HEK293T (cell line): ENCODE data around the gene ITPKB.

Source experiments
- ARNT ChIP-seq: fragments of 450-650 bp; IDR thresholded peaks from 2 replicates; pipeline ENCODE4 v1.6.1; 2017; ENCODE audit warnings: mild to moderate bottlenecking
- FOXA1 ChIP-seq: fragments of 450-650 bp; IDR thresholded peaks from 2 replicates; pipeline ENCODE4 v1.6.1; 2016; ENCODE audit warnings: mild to moderate bottlenecking
- FOXK2 ChIP-seq: fragments of 450-650 bp; IDR thresholded peaks from 2 replicates; pipeline ENCODE4 v1.6.1; 2016; ENCODE audit warnings: mild to moderate bottlenecking
- L3MBTL2 ChIP-seq: fragments of 450-650 bp; conservative IDR thresholded peaks from 2 replicates; pipeline ENCODE4 v1.6.1; 2016; ENCODE audit warnings: mild to moderate bottlenecking
- SP1 ChIP-seq: fragments of 450-650 bp; IDR thresholded peaks from 2 replicates; pipeline ENCODE4 v1.6.1; 2017
- ZNF384 ChIP-seq: fragments of 450-650 bp; IDR thresholded peaks from 2 replicates; pipeline ENCODE4 v1.6.1; 2016

DNA sequence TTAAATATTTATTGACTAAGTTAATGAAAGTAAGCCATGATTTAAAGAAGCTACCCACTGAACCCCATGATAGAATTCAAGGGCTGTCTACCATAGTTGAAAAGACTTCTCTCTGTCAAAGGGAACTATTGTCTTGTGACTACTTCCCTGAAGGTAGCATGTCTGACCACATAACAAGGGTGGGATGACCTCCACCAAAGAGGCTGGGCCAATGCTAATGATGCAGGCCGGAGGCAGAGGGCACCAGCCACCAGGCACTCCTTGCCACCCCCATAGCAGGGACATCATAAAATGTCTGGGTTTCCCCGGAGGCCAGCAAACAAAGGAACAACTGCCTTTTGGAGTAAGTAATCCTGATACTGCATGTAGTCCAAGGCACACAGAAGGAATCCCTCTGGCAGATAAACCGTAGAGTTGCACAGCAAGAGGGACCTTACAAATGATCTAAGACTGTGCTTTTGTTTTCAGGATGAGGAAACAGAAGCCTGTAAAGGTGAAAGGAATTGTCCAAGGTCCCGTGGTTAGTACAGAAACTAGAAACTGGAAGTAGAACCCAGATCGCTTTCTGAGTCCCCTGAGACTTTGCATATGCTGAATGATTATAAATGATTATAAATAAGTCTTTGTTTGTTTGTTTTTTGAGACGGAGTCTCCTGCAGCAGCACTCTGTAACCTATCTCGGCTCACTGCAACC, 33.5 kb upstream of the ITPKB start:
- TF ChIP-seq SP1 (no peak), FOXK2 (no peak), ZNF384 (no peak), L3MBTL2 (no peak), FOXA1 (no peak), ARNT (no peak)
